Neuron (in vitro differentiated cells): Measurements from ENCODE around the gene HMGCL.
"Not testable (repeated sequence)": the region's sequence is repeated elsewhere in the genome, so short reads cannot be mapped to it uniquely, and the experiment has no call there.

Experiments
- H2AFZ ChIP-seq: one replicate; pipeline ENCODE4 v1.6.1; 2013; ENCODE audit warnings: low read depth, mild to moderate bottlenecking, inconsistent platforms, low read length, moderate library complexity
- H3K27me3 ChIP-seq: one replicate; pipeline ENCODE4 v1.6.1; 2013; ENCODE audit warnings: low read length; ENCODE audit not compliant: insufficient read depth
- H3K36me3 ChIP-seq: one replicate; pipeline ENCODE4 v1.6.1; 2013; ENCODE audit warnings: low read length; ENCODE audit not compliant: insufficient read depth
- H3K4me1 ChIP-seq: one replicate; pipeline ENCODE4 v1.6.1; 2013; ENCODE audit warnings: low read length; ENCODE audit not compliant: insufficient read depth
- H3K4me3 ChIP-seq: 2 replicates; pipeline ENCODE4 v1.5.1; 2013; ENCODE audit warnings: mild to moderate bottlenecking, low read length, moderate library complexity
- H3K9me3 ChIP-seq: one replicate; pipeline ENCODE4 v1.6.1; 2013; ENCODE audit warnings: low read length

The HMGCL gene

DNA sequence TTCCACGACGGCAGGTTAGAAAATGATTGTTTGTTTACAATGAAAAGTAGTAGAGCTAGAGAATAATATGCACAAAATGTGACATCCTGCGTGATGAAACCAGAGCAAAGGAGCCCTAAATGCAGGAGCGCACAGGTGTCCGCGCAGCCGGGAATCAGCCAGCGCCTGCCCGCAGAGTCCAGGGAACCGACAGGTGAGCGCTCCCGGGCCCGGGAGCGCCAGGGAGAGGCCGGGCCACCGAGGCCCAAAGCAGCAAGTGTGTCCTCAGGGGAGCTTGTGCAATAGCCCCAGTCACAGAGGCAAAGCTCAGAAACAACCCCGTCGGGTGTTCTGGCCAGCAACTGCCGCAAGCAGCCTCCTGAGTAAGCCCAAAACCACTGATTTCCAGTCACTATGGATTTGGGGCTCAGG lies 23.9 kb downstream of the HMGCL start:
- no peaks in the 10 kb centered on the region for H3K9me3 ChIP-seq
- H3K4me1 ChIP-seq = peaks cover 14% of the 10 kb centered on the region
- H2AFZ ChIP-seq = peak overlapping the region; percentile 62
- H3K27me3 ChIP-seq = no peaks in the 10 kb centered on the region
- peaks cover 24% of the 10 kb centered on the region for H3K36me3 ChIP-seq
- peak overlapping the region; percentile 91 for H3K4me3 ChIP-seq

GRCh38 chr1:23800400-23801337 lies 24.6 kb downstream of the HMGCL start, which contains the start of gene GALE:
GALE (minus strand) TSS chr1:23800754; CDS start chr1:23799007, 1,747 bp downstream.
- Histone ChIP-seq H3K36me3 (peaks cover 30% of the 10 kb centered on the region), H2AFZ (peak within 1 kb of the TSS; percentile 62), H3K9me3 (no peaks in the 10 kb centered on the region), H3K27me3 (no peaks in the 10 kb centered on the region), H3K4me1 (peaks cover 14% of the 10 kb centered on the region), H3K4me3 (peak within 1 kb of the TSS; percentile 91)

GRCh38 chr1:23799570-23800399 lies 25.4 kb downstream of the HMGCL start:
- H3K4me3 ChIP-seq = peak overlapping the region; percentile 91
- H3K4me1 ChIP-seq = peaks cover 14% of the 10 kb centered on the region
- H2AFZ ChIP-seq = peak overlapping the region; percentile 31
- no peaks in the 10 kb centered on the region for H3K27me3 ChIP-seq
- no peaks in the 10 kb centered on the region for H3K9me3 ChIP-seq
- H3K36me3 ChIP-seq = peaks cover 30% of the 10 kb centered on the region

DNA sequence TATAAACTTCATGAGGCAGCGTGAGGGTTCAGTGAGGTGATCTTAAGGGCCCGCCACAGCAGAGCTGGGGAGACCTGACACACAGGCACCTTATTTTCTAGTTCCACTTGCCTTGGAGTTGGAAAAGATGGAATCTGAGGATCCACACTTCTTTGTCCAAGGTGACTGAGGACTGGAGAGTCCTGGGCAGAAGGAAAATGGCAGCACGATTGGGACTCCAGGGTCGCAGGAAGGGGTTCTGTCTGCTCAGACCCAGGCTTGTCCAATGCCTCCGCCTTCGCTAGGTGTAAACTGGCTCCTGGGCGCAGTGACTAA lies 26.0 kb downstream of the HMGCL start:
- H3K4me1 ChIP-seq = peaks cover 14% of the 10 kb centered on the region
- no peaks in the 10 kb centered on the region for H3K9me3 ChIP-seq
- H3K36me3 ChIP-seq = peaks cover 32% of the 10 kb centered on the region
- H3K4me3 ChIP-seq = peak overlapping the region; percentile 91
- no peaks in the 10 kb centered on the region for H3K27me3 ChIP-seq
- no peak overlapping the region for H2AFZ ChIP-seq

DNA sequence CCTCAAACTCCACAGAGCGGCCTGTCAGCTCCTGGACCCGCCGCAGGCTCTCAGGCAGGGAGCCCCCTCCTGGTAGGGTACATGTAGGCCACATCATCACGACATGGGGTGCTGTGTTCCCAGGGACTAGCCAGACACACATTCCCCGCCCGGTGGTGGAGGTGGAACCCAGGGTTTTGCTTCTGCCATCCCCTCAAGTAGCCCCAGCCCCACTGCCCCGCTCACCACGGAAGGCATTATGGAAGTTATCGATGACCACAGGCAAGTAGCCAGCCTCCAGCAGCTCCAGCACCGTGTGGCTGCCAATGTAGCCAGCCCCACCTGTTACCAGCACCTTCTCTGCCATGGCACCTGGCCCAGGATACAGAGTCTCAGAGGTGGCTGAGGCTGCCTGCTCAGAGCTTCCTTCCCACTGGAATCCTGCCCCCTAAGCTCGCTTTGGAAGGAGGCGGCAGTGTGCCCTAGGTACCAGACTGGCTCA lies 26.5 kb downstream of the HMGCL start:
- peaks cover 28% of the 10 kb centered on the region for H3K36me3 ChIP-seq
- H3K4me1 ChIP-seq = peaks cover 14% of the 10 kb centered on the region
- no peaks in the 10 kb centered on the region for H3K9me3 ChIP-seq
- H3K27me3 ChIP-seq = no peaks in the 10 kb centered on the region
- H2AFZ ChIP-seq = no peak overlapping the region
- peak overlapping the region; percentile 91 for H3K4me3 ChIP-seq

GRCh38 chr1:23797478-23798448 lies 27.5 kb downstream of the HMGCL start:
- H3K36me3 ChIP-seq = peaks cover 36% of the 10 kb centered on the region

GRCh38 chr1:23796466-23797271 lies 28.6 kb downstream of the HMGCL start:
- H3K36me3 ChIP-seq = peaks cover 36% of the 10 kb centered on the region
- H3K27me3 ChIP-seq = no peaks in the 10 kb centered on the region
- H3K9me3 ChIP-seq = no peaks in the 10 kb centered on the region
- H3K4me3 ChIP-seq = no peak overlapping the region
- H2AFZ ChIP-seq = no peak overlapping the region
- peaks cover 23% of the 10 kb centered on the region for H3K4me1 ChIP-seq

More at GRCh38 chr1:23797478-23798448, 27.5 kb downstream of the HMGCL start:
- H2AFZ ChIP-seq = no peak overlapping the region
- H3K4me3 ChIP-seq = no peak overlapping the region
- H3K9me3 ChIP-seq = no peaks in the 10 kb centered on the region
- H3K27me3 ChIP-seq = no peaks in the 10 kb centered on the region
- peaks cover 14% of the 10 kb centered on the region for H3K4me1 ChIP-seq

GRCh38 chr1:23795676-23796465 lies 29.4 kb downstream of the HMGCL start:
- peaks cover 21% of the 10 kb centered on the region for H3K4me1 ChIP-seq
- H3K4me3 ChIP-seq = no peak overlapping the region
- no peak overlapping the region for H2AFZ ChIP-seq
- no peaks in the 10 kb centered on the region for H3K9me3 ChIP-seq
- peaks cover 36% of the 10 kb centered on the region for H3K36me3 ChIP-seq
- no peaks in the 10 kb centered on the region for H3K27me3 ChIP-seq

- H3K36me3 ChIP-seq = peaks cover 36% of the 10 kb centered on the region
- H3K4me3 ChIP-seq, H2AFZ ChIP-seq, H3K9me3 ChIP-seq, H3K27me3 ChIP-seq: not testable (repeated sequence)
- peaks cover 24% of the 10 kb centered on the region for H3K4me1 ChIP-seq
These were observed 30.5 kb downstream of the HMGCL start for GRCh38 chr1:23794732-23795182.

GRCh38 chr1:23793861-23794731 lies 31.1 kb downstream of the HMGCL start:
- H3K36me3 ChIP-seq = peaks cover 37% of the 10 kb centered on the region
- no peak overlapping the region for H3K4me3 ChIP-seq
- H3K9me3 ChIP-seq = no peaks in the 10 kb centered on the region
- H2AFZ ChIP-seq = no peak overlapping the region
- peaks cover 18% of the 10 kb centered on the region for H3K4me1 ChIP-seq
- H3K27me3 ChIP-seq = no peaks in the 10 kb centered on the region
